CD4-positive, alpha-beta T cell treated with Interleukin-15 for 1 hour (primary cell): ENCODE data around the gene OR7D2.
A peak's percentile ranks its signal among the peaks of the same experiment; 100 is the strongest.
"Not testable (repeated sequence)": the region's sequence is repeated elsewhere in the genome, so short reads cannot be mapped to it uniquely, and the experiment has no call there.

Source experiments
- DNase-seq: peaks from one replicate; pipeline ENCODE4 v3.0.0-alpha.2; 2020

Gene OR7D2

DNA sequence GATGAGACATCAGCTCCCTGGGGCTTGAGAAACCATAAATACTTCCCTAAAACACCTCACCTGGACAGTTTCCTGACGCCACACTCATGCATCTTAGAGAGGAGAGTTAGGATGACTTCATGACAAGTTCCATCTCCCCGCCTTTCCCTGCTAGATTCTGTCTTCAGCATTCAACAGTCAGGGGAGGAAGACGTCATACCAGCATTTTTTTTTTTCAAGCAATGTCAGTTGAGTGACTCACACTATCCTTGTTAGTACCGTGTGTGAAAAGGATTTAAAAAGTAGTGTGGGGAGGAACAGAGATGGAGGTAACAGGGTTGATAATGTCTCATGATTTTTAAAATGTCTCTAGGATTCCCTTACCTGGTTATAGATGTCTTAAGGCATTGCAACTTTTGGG, at the start of gene OR7D2:
OR7D2 (plus strand) TSS at position 79 of the 400 bp plus-strand sequence. CDS start 6,803 bp downstream, outside the sequence.
- DNase-seq, result no peak

DNA sequence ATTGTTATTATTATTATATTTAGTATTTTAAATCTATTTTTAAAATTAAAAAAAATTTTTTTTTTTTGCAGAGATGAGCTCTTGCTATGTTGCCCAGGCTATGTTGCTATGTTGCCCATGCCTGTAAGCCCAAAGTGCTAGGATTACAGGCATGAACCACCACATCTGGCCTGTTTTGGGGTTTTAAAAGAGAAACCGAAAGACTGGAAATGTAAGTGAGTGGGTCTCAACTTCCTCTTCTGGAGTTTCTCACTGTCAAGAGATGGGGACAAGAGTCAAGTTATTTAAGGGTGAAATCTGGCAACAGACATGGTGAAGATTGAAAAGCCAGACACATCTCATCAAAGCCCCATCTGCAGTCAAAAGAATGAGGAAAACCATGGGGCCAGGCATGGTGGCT, 47.8 kb upstream of the OR7D2 start:
- no peak for DNase-seq

DNA sequence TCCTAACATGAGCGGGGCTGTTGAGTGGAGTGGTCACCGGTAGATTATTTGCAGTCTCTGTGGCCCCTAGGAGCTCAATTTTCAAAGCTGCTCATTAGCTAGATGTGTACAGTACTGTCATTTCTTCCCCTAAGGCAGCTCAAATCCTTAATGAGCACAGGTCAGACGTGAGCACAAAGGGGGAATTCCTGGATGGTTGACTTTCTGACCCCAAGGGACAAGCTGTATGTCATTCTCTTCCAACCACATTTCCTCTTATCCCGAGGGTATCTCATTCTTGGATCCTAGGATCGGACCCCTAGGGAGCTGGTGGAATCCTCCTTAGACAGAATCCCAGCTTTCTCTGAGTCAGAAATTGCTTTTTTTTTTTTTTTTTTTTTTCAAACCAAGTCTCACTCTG, 46.4 kb upstream of the OR7D2 start:
- DNase-seq, result no peak

GRCh38 chr19:9139609-9140158, 39.1 kb upstream of the OR7D2 start:
- no peak for DNase-seq

DNA sequence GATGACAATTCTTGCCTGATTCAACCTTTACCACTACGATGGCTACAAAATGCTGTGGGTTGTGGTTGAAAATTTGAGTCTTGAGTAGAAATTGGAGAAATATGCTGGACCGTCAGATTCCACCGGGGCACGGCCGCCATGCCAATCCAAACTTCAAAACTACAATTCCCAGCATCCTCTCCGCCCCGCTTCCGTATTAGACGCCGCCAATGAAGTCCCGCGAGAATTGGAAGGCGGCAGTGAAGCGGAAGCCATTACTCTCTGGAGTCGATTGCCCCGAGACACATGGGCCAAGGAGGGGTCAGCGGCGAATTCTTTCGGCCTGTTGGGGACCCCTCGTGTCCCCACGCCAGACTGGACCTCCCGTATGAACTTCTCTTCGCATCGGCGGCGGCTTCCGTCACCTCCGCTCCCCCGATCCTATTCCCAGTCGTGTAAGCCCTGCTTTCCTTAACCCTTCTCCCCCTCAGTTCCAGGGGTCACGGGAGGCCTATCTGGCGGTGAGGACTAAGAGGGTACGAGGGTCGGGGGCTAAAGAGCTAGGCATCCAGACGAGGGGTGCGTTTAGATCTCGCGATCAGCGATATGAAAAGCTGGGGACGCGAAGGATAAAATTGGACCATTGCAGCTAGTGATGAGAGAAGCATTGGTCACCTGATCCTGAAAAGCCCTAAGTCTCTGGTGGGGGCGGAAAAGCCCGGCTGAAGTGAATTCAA, 38.5 kb upstream of the OR7D2 start, which contains the start of gene ZNF317:
ZNF317 (plus strand) TSS at position 239 of the 716 bp plus-strand sequence. CDS start 15,620 bp downstream, outside the sequence.
- peak; percentile 91 for DNase-seq

DNA sequence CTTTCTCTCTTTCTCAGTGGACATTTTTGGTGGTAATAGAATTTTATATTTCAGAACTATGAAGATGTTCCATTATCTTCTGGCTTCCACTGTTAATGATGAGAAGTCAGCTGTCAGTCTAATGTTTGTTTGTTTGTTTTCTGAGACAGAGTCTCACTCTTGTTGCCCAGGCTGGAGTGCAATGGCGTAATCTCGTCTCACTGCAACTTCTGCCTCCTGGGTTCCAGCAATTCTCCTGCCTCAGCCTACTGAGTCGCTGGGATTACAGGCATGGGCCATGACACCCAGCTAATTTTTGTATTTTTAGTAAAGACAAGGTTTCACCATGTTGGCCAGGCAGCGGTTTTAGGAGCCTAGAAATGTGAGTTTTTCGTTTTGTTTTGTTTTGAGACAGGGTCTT, 33.9 kb upstream of the OR7D2 start:
- no peak for DNase-seq

DNA sequence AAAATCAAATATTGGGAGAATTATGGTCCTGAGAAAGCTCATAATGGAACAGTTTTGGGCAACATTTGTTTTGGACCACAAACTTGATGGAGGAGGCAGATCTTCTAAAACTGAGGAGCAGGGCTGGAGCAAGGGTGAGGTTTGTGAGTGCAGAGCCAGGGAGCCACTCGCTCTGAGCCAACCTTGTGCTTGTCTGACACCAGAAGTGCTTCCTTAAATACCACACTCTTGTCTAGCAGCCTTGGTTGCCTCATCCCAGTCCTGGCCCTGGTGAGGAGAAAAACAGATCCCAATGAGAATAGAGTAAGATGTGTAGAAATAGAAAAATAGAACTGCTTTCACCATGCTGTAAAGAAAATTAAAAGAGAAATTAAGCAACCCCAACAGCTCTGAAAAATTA, 31.9 kb upstream of the OR7D2 start:
- no peak for DNase-seq

- DNase-seq, result no peak
Measured at GRCh38 chr19:9148697-9149096, 30.1 kb upstream of the OR7D2 start.

GRCh38 chr19:9149997-9150396, 28.8 kb upstream of the OR7D2 start:
- DNase-seq, result no peak

DNA sequence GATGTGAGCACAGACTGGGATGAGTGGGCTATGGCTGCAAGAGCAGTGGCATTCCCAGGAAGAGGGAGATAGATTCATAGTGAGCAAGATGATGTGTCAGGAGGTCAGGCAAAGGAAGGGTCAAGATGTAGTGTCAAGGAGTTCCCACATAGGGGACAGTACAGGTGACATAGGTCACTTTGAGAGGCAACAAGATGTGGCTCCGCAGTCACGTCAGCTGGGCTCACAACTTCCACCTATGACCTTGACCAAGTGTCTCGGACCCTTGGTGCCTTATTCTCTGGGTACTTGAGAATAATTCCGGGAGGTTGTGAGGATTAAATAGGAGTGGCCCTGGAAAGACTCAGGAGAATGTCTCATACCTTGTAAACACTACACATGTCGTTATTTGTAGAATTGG, 28.1 kb upstream of the OR7D2 start:
- no peak for DNase-seq

GRCh38 chr19:9151367-9151766, 27.4 kb upstream of the OR7D2 start:
- DNase-seq, result no peak

DNA sequence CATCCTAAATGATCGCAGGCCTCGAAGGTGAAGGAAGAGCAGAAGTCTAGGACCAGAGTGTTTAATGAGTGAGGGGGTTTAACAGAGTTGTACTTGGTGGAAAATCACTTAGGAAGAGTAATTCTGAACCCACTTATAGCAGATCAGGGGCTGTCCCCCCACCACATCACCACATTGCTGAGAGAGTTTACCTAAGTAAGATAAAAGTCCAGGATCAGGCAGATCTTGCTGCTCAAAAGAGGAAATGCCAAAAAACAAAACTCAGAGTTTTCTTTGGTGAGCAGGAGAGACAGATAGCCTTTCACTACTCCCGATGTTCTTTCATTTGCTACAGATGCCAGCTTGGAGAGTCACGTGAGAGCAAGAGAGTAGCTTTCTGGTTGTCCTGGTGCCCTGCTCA, 23.2 kb upstream of the OR7D2 start:
- no peak for DNase-seq

DNA sequence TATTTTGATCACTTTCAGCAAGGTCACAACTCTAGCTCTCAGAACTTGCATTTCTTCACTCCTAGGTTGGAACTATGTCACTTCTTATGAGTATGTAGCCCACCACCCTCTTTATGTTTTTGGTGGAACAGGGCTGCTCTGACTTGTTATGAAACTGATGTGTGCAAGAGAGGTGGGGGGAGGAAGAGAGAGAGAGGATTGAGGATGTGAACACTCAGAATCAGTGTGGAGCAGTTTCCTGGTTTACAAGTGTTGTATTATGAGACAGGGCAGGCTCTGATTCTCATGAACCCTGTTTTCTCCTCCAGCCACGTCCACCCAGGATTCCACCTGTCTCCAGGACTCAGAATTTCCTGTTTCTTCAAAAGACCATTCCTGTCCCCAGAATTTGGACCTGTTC, 22.5 kb upstream of the OR7D2 start:
- DNase-seq, result no peak

GRCh38 chr19:9159891-9160290, 18.9 kb upstream of the OR7D2 start:
- no peak for DNase-seq

DNA sequence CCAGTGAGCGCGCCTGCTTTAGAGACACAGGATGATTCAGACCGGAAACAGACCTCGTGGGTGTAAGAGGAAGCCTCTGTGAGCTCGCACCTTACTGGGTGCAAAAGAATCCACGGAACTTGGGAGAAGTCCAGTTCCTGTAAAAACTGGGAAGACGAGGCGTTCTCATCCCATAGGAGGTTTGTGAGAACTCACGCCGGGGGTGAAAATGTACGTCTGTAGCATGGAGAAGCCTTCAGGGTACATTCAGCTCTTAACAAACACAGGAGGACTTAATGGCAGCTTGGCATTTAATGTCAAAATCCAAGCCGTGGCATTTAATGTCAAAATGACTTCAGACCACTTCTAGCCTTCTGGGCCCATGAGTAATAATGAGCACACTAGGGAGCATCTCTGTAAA, 17.4 kb upstream of the OR7D2 start:
- DNase-seq, result no peak

DNA sequence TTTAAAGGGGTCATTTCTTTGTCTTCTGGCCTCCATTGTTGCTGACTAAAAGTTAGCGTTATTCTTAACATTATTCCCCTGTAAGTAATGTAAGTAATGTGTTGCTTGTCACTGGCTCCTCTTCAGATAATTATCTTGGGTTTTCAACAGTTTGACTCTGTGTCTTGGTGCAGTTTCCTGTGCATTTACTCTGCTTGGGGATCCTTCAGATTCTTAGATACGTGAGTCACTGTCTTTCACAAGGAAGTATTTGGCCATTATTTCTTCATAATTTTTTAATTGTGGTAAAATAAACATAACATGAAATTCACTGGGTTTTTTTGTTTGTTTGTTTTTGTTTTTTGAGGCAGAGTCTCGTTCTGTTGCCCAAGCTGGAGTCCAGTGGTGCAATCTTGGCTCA, 13.5 kb upstream of the OR7D2 start:
- no peak for DNase-seq

GRCh38 chr19:9166846-9167245, 11.9 kb upstream of the OR7D2 start:
- DNase-seq, result no peak

DNA sequence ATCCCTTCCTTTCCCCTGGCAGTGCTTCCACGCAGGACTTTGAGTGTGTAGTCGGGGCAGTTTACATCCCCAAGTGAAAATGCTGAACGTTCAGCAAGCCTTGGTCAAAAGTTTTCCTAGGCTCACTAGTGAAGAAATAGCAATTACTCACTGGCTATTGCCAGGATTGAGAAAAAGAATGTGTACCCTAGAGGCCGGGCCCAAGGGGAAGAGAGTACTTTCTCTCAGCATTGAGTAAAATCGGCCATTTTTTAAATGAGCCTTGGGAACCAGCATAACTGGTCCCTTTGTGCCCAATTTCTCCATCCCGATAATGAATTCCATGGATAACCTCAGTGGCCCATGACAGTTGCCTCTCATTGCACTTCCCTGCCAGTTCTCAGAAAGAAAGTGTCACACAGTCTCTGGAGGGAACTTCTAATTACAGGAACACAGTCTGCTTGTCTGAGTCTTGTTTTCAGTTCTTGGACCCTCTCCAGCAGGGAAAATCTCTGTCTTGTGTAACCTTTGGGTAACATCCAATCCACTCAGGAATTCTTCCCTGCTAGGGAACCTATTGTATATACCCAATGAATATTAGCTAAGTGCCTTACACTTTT, 7.3 kb upstream of the OR7D2 start:
- DNase-seq, result no peak

DNA sequence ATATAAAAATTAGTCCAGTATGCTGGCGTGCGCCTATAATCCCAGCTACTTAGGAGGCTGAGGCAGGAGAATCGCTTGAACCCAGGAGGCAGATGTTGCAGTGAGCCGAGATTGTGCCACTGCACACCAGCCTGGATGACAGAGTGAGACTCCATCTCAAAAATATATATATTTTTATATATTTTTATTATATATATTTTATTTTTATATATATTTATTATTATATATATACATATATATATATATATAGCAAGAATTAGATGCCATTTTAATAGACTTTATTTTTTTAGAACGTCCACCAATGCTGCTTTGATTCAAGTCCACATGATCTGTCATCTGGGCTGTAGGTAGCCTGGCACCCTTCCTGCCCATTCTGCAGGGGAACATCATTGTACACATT, 3.5 kb upstream of the OR7D2 start:
- DNase-seq, result no peak

DNA sequence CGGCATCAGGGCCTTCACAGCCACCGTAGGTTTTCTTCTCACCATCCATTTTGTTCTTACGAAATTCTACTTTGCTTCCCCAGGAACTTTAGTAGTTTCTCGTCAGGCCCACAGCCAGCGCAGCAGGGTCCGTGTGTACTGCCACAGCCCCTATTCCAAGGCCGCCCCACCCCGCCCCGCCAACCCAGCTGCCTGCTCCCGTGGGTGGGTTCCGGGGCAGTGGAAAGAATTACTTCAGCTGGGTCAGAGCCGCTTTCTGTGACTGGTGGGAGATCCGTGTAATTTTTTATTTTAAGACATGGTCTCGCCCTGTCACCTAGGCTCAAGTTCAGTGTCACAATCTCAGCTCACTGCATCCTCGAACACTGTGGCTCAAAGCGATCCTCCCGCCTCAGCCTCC, 4.2 kb downstream of the OR7D2 start:
- DNase-seq, result no peak

GRCh38 chr19:9187191-9187590, 8.4 kb downstream of the OR7D2 start:
- DNase-seq, result no peak

GRCh38 chr19:9189535-9189934, 10.8 kb downstream of the OR7D2 start:
- DNase-seq, result no peak

- DNase-seq, result not testable (repeated sequence)
Measured at GRCh38 chr19:9198044-9198443, 19.3 kb downstream of the OR7D2 start.

GRCh38 chr19:9205501-9206113, 26.8 kb downstream of the OR7D2 start:
- peak; percentile 66 for DNase-seq
